ENCODE data around the gene SNX6. TPM values are rescaled to one million over a fixed set of nuclear protein-coding genes. Genes with fewer than 3 reads are reported as not detected.

SNX6 gene
- total RNA-seq: 10 to 100 TPM; 54.5 to 99.9 (median 73.4) TPM

- H3K4me3 ChIP-seq: peak within 1 kb of the TSS; percentile 77 to 96 (median 86)
- no peaks in the 10 kb centered on the region for H3K9me3 ChIP-seq
- H3K27ac ChIP-seq (replicated peaks in 1 of 4): peak within 1 kb of the TSS; percentile 89 to 95 (median 92)
- H3K27me3 ChIP-seq: no peaks in the 10 kb centered on the region
- 0% methylated on average over 33 of the region's 84 CpGs for WGBS
- H3K4me1 ChIP-seq: peaks cover 12 to 48% (median 43%) of the 10 kb centered on the region in 4 donors
- DNase-seq (ENCODE audit: extremely low spot score): peak; percentile 93
- no peak for TF ChIP-seq CTCF (IDR thresholded peaks at IDR 0.05)
- peak; percentile 84 to 94 for TF ChIP-seq POLR2AphosphoS5 (IDR thresholded peaks at IDR 0.05)
- no peak for TF ChIP-seq EP300 (IDR thresholded peaks at IDR 0.05)
- peak; percentile 33 for TF ChIP-seq POLR2A (IDR thresholded peaks at IDR 0.05; ENCODE audit: low read depth)
- intact Hi-C loops (cut with DNase I): no loop called here
- H3K36me3 ChIP-seq: peaks cover 0 to 7% (median 4%) of the 10 kb centered on the region in 4 donors
These were observed at the start of gene SNX6 for GRCh38 chr14:34629657-34630529. SNX6 (minus strand) TSS chr14:34630148; CDS start chr14:34630116, 32 bp downstream.

GRCh38 chr14:34678735-34679134, 48.8 kb upstream of the SNX6 start:
- H3K4me3 ChIP-seq: no peak overlapping the region
- no peaks in the 10 kb centered on the region for H3K9me3 ChIP-seq
- H3K4me1 ChIP-seq: peaks cover 0 to 5% (median 0%) of the 10 kb centered on the region in 4 donors
- intact Hi-C loops (cut with DNase I): no loop called here
- TF ChIP-seq CTCF (IDR thresholded peaks at IDR 0.05) (no peak), POLR2A (IDR thresholded peaks at IDR 0.05; ENCODE audit: low read depth) (no peak), POLR2AphosphoS5 (IDR thresholded peaks at IDR 0.05) (no peak), EP300 (IDR thresholded peaks at IDR 0.05) (no peak)
- no peak for DNase-seq (ENCODE audit: extremely low spot score)
- no peak overlapping the region for H3K27ac ChIP-seq (replicated peaks in 1 of 4)
- WGBS: 92% methylated on average over 8 of the region's 8 CpGs
- no peaks in the 10 kb centered on the region for H3K36me3 ChIP-seq
- no peaks in the 10 kb centered on the region for H3K27me3 ChIP-seq

GRCh38 chr14:34678306-34678705, 48.4 kb upstream of the SNX6 start:
- no peak overlapping the region for H3K4me3 ChIP-seq
- no peak overlapping the region for H3K27ac ChIP-seq (replicated peaks in 1 of 4)
- no peak for DNase-seq (ENCODE audit: extremely low spot score)
- H3K27me3 ChIP-seq: no peaks in the 10 kb centered on the region
- intact Hi-C loops (cut with DNase I): no loop called here
- WGBS: 67% methylated on average over 7 of the region's 7 CpGs
- TF ChIP-seq EP300 (IDR thresholded peaks at IDR 0.05): no peak
- TF ChIP-seq POLR2AphosphoS5 (IDR thresholded peaks at IDR 0.05): no peak
- no peak for TF ChIP-seq POLR2A (IDR thresholded peaks at IDR 0.05; ENCODE audit: low read depth)
- TF ChIP-seq CTCF (IDR thresholded peaks at IDR 0.05): no peak
- peaks cover 0 to 5% (median 0%) of the 10 kb centered on the region in 4 donors for H3K4me1 ChIP-seq
- no peaks in the 10 kb centered on the region for H3K36me3 ChIP-seq
- H3K9me3 ChIP-seq: no peaks in the 10 kb centered on the region

GRCh38 chr14:34676516-34677211, 46.7 kb upstream of the SNX6 start:
- no peaks in the 10 kb centered on the region for H3K9me3 ChIP-seq
- no peak for TF ChIP-seq CTCF (IDR thresholded peaks at IDR 0.05)
- TF ChIP-seq POLR2A (IDR thresholded peaks at IDR 0.05; ENCODE audit: low read depth): no peak
- TF ChIP-seq EP300 (IDR thresholded peaks at IDR 0.05): no peak
- no peak for TF ChIP-seq POLR2AphosphoS5 (IDR thresholded peaks at IDR 0.05)
- intact Hi-C loops (cut with DNase I): no loop called here
- WGBS: 85% methylated on average over 7 of the region's 7 CpGs
- H3K27ac ChIP-seq (replicated peaks in 1 of 4): no peak overlapping the region
- no peaks in the 10 kb centered on the region for H3K36me3 ChIP-seq
- no peaks in the 10 kb centered on the region for H3K27me3 ChIP-seq
- DNase-seq (ENCODE audit: extremely low spot score): no peak
- H3K4me1 ChIP-seq: peaks cover 0 to 11% (median 0%) of the 10 kb centered on the region in 4 donors
- H3K4me3 ChIP-seq: no peak overlapping the region
